HCT116 (cell line): Measurements from ENCODE around the gene NBAS.

Experiments
- ATF3 ChIP-seq: IDR thresholded peaks from 2 replicates; pipeline ENCODE4 v1.6.1; 2012
- CTCF ChIP-seq, 3 experiments: fragments of 200-600 bp in 1 of 3; sonication (generic) in 1 of 3; IDR thresholded peaks in 2 of 3; conservative IDR thresholded peaks in 1 of 3; 2 replicates each; pipeline ENCODE4 v1.5.1; 2012 to 2017; ENCODE audit warnings: low read depth in 2 of 3, low read length in 2 of 3, antibody characterized with exemption in 1 of 3, borderline replicate concordance in 1 of 3, control low read depth in 1 of 3, mild to moderate bottlenecking in 1 of 3, mixed read lengths in 1 of 3, mixed run types in 1 of 3, moderate library complexity in 1 of 3; ENCODE audit not compliant: insufficient read depth in 1 of 3
- EZH2 ChIP-seq: fragments of 200-600 bp; sonication (generic); IDR thresholded peaks from 2 replicates; pipeline ENCODE4 v1.6.1; 2017; ENCODE audit warnings: antibody characterized with exemption, mixed run types
- EZH2phosphoT487 ChIP-seq: fragments of 200-600 bp; IDR thresholded peaks from 2 replicates; pipeline ENCODE4 v1.6.1; 2018; ENCODE audit warnings: antibody characterized with exemption, borderline replicate concordance
- FOSL1 ChIP-seq: IDR thresholded peaks from 2 replicates; pipeline ENCODE4 v1.6.1; 2012; ENCODE audit warnings: low read depth
- JUND ChIP-seq: IDR thresholded peaks from 2 replicates; pipeline ENCODE4 v1.6.1; 2012
- MAX ChIP-seq: IDR thresholded peaks from 2 replicates; pipeline ENCODE4 v1.6.1; 2012
- POLR2A ChIP-seq: IDR thresholded peaks from 2 replicates; pipeline ENCODE4 v1.7.0; 2011; ENCODE audit warnings: borderline replicate concordance; ENCODE audit not compliant: insufficient read depth, insufficient read length; ENCODE audit errors: extremely low read depth
- POLR2AphosphoS5 ChIP-seq: IDR thresholded peaks from 2 replicates; pipeline ENCODE4 v1.6.1; 2011; ENCODE audit warnings: mild to moderate bottlenecking, low read depth, low read length, moderate library complexity
- REST ChIP-seq: IDR thresholded peaks from 2 replicates; pipeline ENCODE4 v1.6.1; 2012; ENCODE audit warnings: low read depth
- SP1 ChIP-seq: IDR thresholded peaks from 2 replicates; pipeline ENCODE4 v1.6.1; 2012; ENCODE audit warnings: low read depth
- SRF ChIP-seq: IDR thresholded peaks from 2 replicates; pipeline ENCODE4 v1.6.1; 2012; ENCODE audit warnings: low read depth
- YY1 ChIP-seq: IDR thresholded peaks from 2 replicates; pipeline ENCODE4 v1.6.1; 2011; ENCODE audit warnings: low read length, low read depth, moderate library complexity, mild to moderate bottlenecking; ENCODE audit not compliant: insufficient replicate concordance; ENCODE audit errors: extremely low read depth

GRCh38 chr2:15173501-15173900 lies 387.6 kb downstream of the NBAS start:
- TF ChIP-seq JUND (no peak), CTCF (IDR thresholded peaks at IDR 0.05 in 2 of 3, conservative IDR thresholded peaks at IDR 0.05 in 1 of 3; ENCODE audit: borderline replicate concordance in 1 of 3, insufficient read depth in 1 of 3, low read depth in 2 of 3, low read length in 2 of 3) (no peak), FOSL1 (no peak), EZH2 (no peak), ATF3 (no peak), REST (no peak), EZH2phosphoT487 (no peak), POLR2A (no peak), SP1 (no peak), MAX (no peak), POLR2AphosphoS5 (no peak), YY1 (no peak), SRF (no peak)
